Kidney epithelial cell (primary cell): ENCODE data around the gene DAPK1. TPM values are rescaled to one million over a fixed set of nuclear protein-coding genes. Genes with fewer than 3 reads are reported as not detected.
A peak's percentile ranks its signal among the peaks of the same experiment; 100 is the strongest.

Source experiments
- DNase-seq: peaks from one replicate; pipeline ENCODE4 v3.0.0-alpha.2; 2010; ENCODE audit warnings: low read depth
- H3K27me3 ChIP-seq: 2 replicates; pipeline ENCODE4 v1.6.0; 2011; ENCODE audit warnings: low read length; ENCODE audit not compliant: control insufficient read depth, insufficient read depth
- H3K36me3 ChIP-seq: 2 replicates; pipeline ENCODE4 v1.5.1; 2011; ENCODE audit warnings: low read length; ENCODE audit not compliant: control insufficient read depth, insufficient read depth
- H3K4me3 ChIP-seq: 2 replicates; pipeline ENCODE4 v1.5.1; 2011; ENCODE audit warnings: low read depth, mild to moderate bottlenecking, control low read depth, low read length
- total RNA-seq: library from RNA; depleted of rRNA; stranded (reverse); fragments of >200 nt; gene quantifications from 2 replicates; pipeline ENCODE4 v1.2.3, GENCODE V29; 2015
- TF ChIP-seq, protein P1 (sequence below): IDR thresholded peaks from 2 replicates; pipeline ENCODE4 v1.5.1; 2011; ENCODE audit warnings: mild to moderate bottlenecking, moderate library complexity, low read length, control low read depth, inconsistent platforms; ENCODE audit not compliant: insufficient read depth, poor library complexity, severe bottlenecking

DAPK1 gene
- total RNA-seq, 1 donor from 2014 or later = 23.5 TPM

DNA sequence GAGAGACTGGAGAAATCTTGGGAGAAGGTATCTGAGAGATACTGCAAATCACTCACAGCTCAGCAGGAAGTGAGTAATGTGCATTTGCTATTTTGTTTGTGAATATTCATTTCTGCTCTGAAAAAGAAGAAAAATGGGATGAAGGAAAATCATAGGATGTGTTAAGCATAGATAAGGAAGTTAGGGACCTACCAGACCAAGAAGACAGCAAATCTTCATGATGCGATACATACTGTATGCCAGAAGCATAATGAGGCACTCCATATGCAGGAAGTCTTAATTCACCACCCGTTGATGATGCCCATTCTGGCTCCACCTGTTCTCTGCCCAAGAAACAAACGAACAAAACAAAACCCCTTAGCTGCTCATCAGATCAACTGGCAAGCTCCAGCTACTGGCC, 6.1 kb upstream of the DAPK1 start:
- Histone ChIP-seq H3K27me3 (no peaks in the 10 kb centered on the region), H3K36me3 (no peaks in the 10 kb centered on the region), H3K4me3 (no peak overlapping the region)
- DNase-seq = no peak
- TF ChIP-seq, protein P1, sequence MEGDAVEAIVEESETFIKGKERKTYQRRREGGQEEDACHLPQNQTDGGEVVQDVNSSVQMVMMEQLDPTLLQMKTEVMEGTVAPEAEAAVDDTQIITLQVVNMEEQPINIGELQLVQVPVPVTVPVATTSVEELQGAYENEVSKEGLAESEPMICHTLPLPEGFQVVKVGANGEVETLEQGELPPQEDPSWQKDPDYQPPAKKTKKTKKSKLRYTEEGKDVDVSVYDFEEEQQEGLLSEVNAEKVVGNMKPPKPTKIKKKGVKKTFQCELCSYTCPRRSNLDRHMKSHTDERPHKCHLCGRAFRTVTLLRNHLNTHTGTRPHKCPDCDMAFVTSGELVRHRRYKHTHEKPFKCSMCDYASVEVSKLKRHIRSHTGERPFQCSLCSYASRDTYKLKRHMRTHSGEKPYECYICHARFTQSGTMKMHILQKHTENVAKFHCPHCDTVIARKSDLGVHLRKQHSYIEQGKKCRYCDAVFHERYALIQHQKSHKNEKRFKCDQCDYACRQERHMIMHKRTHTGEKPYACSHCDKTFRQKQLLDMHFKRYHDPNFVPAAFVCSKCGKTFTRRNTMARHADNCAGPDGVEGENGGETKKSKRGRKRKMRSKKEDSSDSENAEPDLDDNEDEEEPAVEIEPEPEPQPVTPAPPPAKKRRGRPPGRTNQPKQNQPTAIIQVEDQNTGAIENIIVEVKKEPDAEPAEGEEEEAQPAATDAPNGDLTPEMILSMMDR = no peak

DNA sequence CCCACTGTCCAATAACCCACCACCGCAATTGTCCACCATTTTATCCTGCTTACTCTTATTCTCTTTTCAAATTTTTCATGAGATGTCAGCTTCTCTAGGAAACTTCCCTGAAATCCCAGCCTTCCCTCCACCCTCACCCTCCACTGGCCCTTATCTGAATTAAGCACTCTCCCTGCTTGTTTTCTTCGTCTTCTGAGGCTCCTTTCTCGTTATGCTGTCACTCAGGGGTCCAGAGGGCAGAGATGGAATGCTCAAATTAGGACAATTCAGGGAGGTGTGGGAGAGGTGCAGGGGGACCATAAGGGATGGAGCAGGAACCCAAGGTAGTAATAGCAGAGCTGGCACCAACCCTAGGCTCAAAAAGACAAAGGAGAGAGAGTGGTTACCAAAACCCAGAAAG, 5.0 kb upstream of the DAPK1 start:
- H3K36me3 ChIP-seq = no peaks in the 10 kb centered on the region
- no peak overlapping the region for H3K4me3 ChIP-seq
- TF ChIP-seq, protein P1 = no peak
- H3K27me3 ChIP-seq = no peaks in the 10 kb centered on the region
- no peak for DNase-seq

DNA sequence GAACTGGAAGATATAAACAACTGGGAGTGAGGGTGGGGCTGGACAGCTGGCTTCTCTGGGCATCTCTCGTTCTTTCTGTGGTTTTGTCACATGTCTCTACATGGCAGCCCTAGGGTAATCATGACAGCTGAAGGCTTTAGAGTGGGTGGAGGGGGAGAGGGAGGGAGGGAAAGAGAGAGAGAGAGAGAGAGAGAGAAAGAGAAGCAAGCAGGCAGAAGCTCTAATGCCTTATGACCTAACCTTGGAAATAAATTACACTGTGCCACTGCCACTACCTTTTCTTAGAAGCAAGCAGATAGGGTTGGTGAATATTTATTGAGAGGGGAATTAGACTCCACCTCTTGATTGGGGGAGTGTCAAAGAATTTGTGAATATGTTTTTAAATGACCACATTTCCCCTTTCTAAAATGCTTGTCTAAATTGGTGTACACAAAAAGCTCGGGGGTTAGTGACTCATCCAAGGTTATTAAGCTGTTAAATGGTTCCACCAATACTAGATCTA, 2.6 kb upstream of the DAPK1 start:
- TF ChIP-seq, protein P1 = no peak
- DNase-seq = peak; percentile 44
- Histone ChIP-seq H3K27me3 (no peaks in the 10 kb centered on the region), H3K36me3 (no peaks in the 10 kb centered on the region), H3K4me3 (no peak overlapping the region)

DNA sequence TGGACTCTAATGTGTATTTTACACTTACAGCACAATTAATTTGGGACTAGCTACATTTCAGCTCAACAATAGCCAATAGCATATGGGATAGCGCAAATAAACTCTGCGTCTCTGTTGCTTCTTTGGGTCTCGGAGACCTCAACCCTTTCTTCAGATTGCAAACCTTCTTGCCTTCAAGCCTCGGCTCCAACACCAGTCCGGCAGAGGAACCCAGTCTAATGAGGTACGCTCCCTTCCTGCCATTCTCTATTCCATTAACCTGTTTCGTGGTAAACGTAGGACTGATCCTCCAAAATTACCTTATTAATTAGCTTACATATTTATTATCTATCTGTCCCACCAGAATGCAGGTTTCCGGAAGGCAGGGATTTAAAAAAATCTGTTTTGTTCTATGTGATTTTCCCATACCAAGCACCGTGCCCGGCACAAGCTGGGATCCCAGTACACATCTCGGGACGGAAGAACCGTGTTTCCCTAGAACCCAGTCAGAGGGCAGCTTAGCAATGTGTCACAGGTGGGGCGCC, 525 bp upstream of the DAPK1 start:
- peak overlapping the region; percentile 92 for H3K4me3 ChIP-seq
- H3K27me3 ChIP-seq = no peaks in the 10 kb centered on the region
- no peaks in the 10 kb centered on the region for H3K36me3 ChIP-seq
- no peak for DNase-seq
- TF ChIP-seq, protein P1 = no peak

DNA sequence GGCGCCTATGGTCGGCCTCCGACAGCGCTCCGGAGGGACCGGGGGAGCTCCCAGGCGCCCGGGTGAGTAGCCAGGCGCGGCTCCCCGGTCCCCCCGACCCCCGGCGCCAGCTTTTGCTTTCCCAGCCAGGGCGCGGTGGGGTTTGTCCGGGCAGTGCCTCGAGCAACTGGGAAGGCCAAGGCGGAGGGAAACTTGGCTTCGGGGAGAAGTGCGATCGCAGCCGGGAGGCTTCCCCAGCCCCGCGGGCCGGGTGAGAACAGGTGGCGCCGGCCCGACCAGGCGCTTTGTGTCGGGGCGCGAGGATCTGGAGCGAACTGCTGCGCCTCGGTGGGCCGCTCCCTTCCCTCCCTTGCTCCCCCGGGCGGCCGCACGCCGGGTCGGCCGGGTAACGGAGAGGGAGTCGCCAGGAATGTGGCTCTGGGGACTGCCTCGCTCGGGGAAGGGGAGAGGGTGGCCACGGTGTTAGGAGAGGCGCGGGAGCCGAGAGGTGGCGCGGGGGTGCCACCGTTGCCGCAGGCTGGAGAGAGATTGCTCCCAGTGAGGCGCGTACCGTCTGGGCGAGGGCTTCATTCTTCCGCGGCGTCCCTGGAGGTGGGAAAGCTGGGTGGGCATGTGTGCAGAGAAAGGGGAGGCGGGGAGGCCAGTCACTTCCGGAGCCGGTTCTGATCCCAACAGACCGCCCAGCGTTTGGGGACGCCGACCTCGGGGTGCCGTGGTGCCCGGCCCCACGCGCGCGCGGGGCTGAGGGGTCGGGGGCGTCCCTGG, 561 bp downstream of the DAPK1 start:
- H3K4me3 ChIP-seq = peak overlapping the region; percentile 92
- TF ChIP-seq, protein P1 = peak; percentile 44
- H3K36me3 ChIP-seq = no peaks in the 10 kb centered on the region
- no peak for DNase-seq
- no peaks in the 10 kb centered on the region for H3K27me3 ChIP-seq

DNA sequence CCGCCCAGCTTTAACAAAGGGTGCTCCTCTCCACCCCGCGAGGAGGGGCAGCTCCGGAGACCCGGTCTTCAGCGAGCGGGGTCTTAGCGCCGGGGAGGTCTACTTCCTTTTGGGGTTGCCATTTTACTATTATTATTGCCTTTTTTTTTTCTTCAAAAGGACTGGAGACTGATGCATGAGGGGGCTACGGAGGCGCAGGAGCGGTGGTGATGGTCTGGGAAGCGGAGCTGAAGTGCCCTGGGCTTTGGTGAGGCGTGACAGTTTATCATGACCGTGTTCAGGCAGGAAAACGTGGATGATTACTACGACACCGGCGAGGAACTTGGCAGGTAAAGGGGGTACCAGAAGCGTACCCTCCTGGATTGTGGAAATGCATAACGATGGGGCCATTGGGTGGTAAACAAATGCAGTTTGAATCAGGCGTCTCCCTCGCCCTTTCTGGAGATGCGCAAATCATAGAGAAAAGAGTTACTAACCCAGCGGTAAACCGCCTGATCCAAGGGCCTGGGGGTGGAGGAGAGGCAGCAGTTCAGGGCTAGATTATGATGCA, 1.2 kb downstream of the DAPK1 start:
- Histone ChIP-seq H3K4me3 (peak overlapping the region; percentile 92), H3K27me3 (no peaks in the 10 kb centered on the region), H3K36me3 (no peaks in the 10 kb centered on the region)
- DNase-seq = no peak
- TF ChIP-seq, protein P1 = no peak
